ENCODE data around the gene LIN52.

Gene LIN52

DNA sequence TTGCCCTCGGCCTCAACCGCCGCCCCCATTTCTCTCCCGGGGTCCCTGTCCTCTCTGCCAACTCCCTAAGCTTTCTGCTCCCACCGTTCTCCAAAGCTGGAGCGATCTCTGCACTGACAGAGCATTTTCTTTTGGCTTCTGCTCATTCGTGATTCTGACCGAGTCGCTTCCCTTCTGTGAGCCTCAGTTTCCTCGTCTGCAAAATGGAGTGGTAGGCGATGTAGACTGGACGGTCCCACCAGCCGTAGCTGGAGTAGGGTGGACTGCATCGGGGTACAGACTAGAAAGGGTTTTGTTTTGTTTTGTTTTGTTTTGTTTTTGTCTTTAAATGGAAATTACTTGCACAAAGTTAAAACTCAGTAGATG is 156.9 kb downstream of the LIN52 start:
- H3K36me3 Mint-ChIP-seq: no peaks in the 10 kb centered on the region
- H3K4me1 Mint-ChIP-seq: peaks cover 10% of the 10 kb centered on the region

GRCh38 chr14:74242021-74242779 is 157.4 kb downstream of the LIN52 start:
- CTCF ChIA-PET: interaction anchor here (2.2 kb wide), 1 partner anchor 12 kb away, joined by 6 read pairs; no protein-coding TSS in a partner anchor
- Mint-ChIP-seq H3K4me1 (peaks cover 10% of the 10 kb centered on the region), H3K27me3 (peaks cover 100% of the 10 kb centered on the region), H3K27ac (no peak overlapping the region), H3K36me3 (no peaks in the 10 kb centered on the region), H3K9me3 (no peaks in the 10 kb centered on the region), H3K4me3 (no peak overlapping the region)
- no peak for DNase-seq

More for the DNA sequence above, 156.9 kb downstream of the LIN52 start:
- no peak for DNase-seq
- Mint-ChIP-seq H3K9me3 (no peaks in the 10 kb centered on the region), H3K4me3 (peak overlapping the region; percentile 23), H3K27me3 (peaks cover 100% of the 10 kb centered on the region), H3K27ac (peak overlapping the region; percentile 24)
- CTCF ChIA-PET: interaction anchor here (2.2 kb wide), 1 partner anchor 11 kb away, joined by 6 read pairs; no protein-coding TSS in a partner anchor

GRCh38 chr14:74242780-74243042 is 158.0 kb downstream of the LIN52 start:
- no peak for DNase-seq
- H3K4me1 Mint-ChIP-seq: peaks cover 10% of the 10 kb centered on the region
- no peaks in the 10 kb centered on the region for H3K36me3 Mint-ChIP-seq
- no peak overlapping the region for H3K27ac Mint-ChIP-seq
- no peaks in the 10 kb centered on the region for H3K9me3 Mint-ChIP-seq
- CTCF ChIA-PET: interaction anchor here (1.0 to 1.4 kb wide), 2 partner anchors 11 to 14 kb away, joined by 4 read pairs; no protein-coding TSS in a partner anchor
- H3K27me3 Mint-ChIP-seq: peaks cover 100% of the 10 kb centered on the region
- H3K4me3 Mint-ChIP-seq: no peak overlapping the region

DNA sequence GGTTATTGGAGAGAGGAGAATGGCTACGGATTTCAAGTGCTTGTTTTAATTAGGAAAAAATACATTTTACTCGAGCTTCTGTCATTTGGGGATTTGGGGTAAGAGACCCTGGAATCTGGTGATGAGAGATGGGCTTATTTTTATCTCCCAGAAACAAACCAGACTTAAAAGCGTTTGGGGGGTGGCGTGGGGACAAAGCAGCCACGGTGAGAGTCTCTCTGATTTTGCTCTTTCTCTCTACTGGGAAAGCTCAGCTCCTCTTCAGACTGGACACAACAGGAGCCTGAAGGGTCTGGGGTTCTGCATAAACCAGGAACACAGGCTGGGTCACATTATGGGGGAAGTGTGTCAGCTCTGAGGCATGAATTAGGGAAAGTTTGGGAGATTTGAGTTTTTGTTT is 158.3 kb downstream of the LIN52 start:
- Mint-ChIP-seq H3K27ac (no peak overlapping the region), H3K36me3 (no peaks in the 10 kb centered on the region), H3K4me1 (peaks cover 10% of the 10 kb centered on the region), H3K27me3 (peaks cover 100% of the 10 kb centered on the region), H3K9me3 (no peaks in the 10 kb centered on the region), H3K4me3 (no peak overlapping the region)
- no peak for DNase-seq
- CTCF ChIA-PET: interaction anchor here (1.0 to 1.4 kb wide), 2 partner anchors 10 to 14 kb away, joined by 4 read pairs; no protein-coding TSS in a partner anchor

GRCh38 chr14:74244115-74244514 is 159.4 kb downstream of the LIN52 start:
- H3K4me3 Mint-ChIP-seq: no peak overlapping the region
- H3K36me3 Mint-ChIP-seq: no peaks in the 10 kb centered on the region
- H3K27ac Mint-ChIP-seq: no peak overlapping the region
- no peak for DNase-seq
- no peaks in the 10 kb centered on the region for H3K9me3 Mint-ChIP-seq
- CTCF ChIA-PET: interaction anchor here (1.4 kb wide), 1 partner anchor 13 kb away, joined by 4 read pairs; no protein-coding TSS in a partner anchor
- peaks cover 100% of the 10 kb centered on the region for H3K27me3 Mint-ChIP-seq
- H3K4me1 Mint-ChIP-seq: peaks cover 10% of the 10 kb centered on the region

DNA sequence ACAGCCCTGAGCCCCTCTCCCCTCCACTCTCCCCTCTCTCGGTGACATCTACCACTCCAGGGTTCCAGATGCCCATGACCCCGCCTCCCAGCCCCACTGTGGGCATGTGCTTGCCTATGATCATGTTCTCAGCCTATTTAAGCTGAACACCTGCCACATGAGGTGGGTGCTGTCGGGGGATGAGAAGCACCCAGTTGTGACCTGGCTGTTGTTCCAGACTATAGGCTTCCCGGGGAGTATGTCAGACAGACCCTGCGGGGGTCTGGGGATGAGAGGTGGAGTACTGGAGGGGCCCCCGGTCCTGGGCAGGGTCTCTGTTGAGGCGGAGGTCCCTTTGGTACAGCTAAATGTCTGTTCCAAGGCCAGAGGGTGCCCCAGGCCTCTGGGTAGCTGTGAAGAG is 160.5 kb downstream of the LIN52 start:
- no peak overlapping the region for H3K27ac Mint-ChIP-seq
- peaks cover 96% of the 10 kb centered on the region for H3K27me3 Mint-ChIP-seq
- DNase-seq: no peak
- CTCF ChIA-PET: no interaction called here
- no peaks in the 10 kb centered on the region for H3K36me3 Mint-ChIP-seq
- H3K4me3 Mint-ChIP-seq: no peak overlapping the region
- H3K9me3 Mint-ChIP-seq: no peaks in the 10 kb centered on the region
- peaks cover 10% of the 10 kb centered on the region for H3K4me1 Mint-ChIP-seq

DNA sequence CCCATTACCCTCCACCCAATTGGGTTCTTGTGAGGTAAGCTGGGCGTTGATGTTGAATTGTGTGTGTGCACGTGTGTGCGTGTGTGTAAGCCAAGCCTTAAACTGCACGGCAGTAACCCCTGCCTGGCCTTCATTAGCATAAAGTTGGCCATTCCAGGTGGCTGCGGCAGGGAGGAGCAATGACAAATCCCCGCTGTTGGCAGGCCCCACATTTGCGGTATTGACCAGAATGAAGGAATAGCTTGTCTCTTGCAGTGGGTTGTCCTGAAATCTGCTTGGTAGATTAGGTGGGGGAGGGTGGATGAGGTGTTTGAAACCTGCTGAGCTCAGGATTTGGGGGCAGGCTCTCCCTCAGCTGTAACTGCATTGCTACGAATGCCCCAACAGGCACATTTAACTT is 161.8 kb downstream of the LIN52 start:
- peaks cover 11% of the 10 kb centered on the region for H3K4me1 Mint-ChIP-seq
- no peaks in the 10 kb centered on the region for H3K9me3 Mint-ChIP-seq

DNA sequence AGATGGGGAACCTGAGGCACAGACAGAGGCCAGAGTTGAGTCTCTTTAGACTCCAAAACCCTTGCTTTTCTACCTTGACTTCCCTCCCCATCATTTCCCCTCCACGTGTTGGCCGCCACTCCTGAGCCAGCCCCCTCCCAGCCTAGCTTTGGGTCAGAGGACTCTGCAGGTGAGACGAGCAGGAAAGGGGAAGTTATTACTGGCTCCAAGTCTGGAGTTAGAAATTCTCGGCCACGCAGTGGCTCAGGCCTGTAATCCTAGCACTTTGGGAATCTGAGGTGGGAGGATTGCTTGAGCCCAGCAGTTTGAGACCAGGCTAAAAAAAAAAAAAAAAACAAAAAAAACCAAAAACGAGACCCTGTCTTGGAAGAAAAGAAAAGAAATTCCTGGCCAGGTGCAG is 163.3 kb downstream of the LIN52 start:
- Mint-ChIP-seq H3K27me3 (peaks cover 89% of the 10 kb centered on the region), H3K36me3 (no peaks in the 10 kb centered on the region), H3K4me3 (no peak overlapping the region), H3K9me3 (no peaks in the 10 kb centered on the region), H3K27ac (no peak overlapping the region), H3K4me1 (peaks cover 4% of the 10 kb centered on the region)
- CTCF ChIA-PET: interaction anchor here (0.8 to 2.0 kb wide), 2 partner anchors 9 to 608 kb away, joined by 3 to 7 read pairs; no protein-coding TSS in a partner anchor
- DNase-seq: no peak

More for the DNA sequence above, 161.8 kb downstream of the LIN52 start:
- CTCF ChIA-PET: interaction anchor here (1.3 kb wide), 1 partner anchor 8 kb away, joined by 3 read pairs; no protein-coding TSS in a partner anchor
- peaks cover 89% of the 10 kb centered on the region for H3K27me3 Mint-ChIP-seq
- no peaks in the 10 kb centered on the region for H3K36me3 Mint-ChIP-seq
- H3K27ac Mint-ChIP-seq: no peak overlapping the region
- H3K4me3 Mint-ChIP-seq: no peak overlapping the region
- no peak for DNase-seq

GRCh38 chr14:74249433-74250375 is 164.9 kb downstream of the LIN52 start:
- H3K27me3 Mint-ChIP-seq: peaks cover 85% of the 10 kb centered on the region
- peaks cover 4% of the 10 kb centered on the region for H3K4me1 Mint-ChIP-seq
- no peak overlapping the region for H3K4me3 Mint-ChIP-seq
- no peak overlapping the region for H3K27ac Mint-ChIP-seq
- no peaks in the 10 kb centered on the region for H3K36me3 Mint-ChIP-seq
- CTCF ChIA-PET: interaction anchor here (1.6 to 2.0 kb wide), 2 partner anchors 7 to 138 kb away, joined by 7 to 8 read pairs; no protein-coding TSS in a partner anchor
- DNase-seq: no peak
- H3K9me3 Mint-ChIP-seq: no peaks in the 10 kb centered on the region

All from activated naive CD4-positive, alpha-beta T cell treated with anti-CD3 and anti-CD28 coated beads, Interleukin-2, amount 10 ng/mL, durations not matched to agents 7 days and 5 days (primary cell).